Activated CD4-positive, alpha-beta T cell treated with anti-CD3 and anti-CD28 coated beads, Interleukin-2, amount 10 ng/mL, durations not matched to agents 24 days and 14 days (primary cell): ENCODE measurements around the gene PLBD1. TPM values are rescaled to one million over a fixed set of nuclear protein-coding genes. Genes with fewer than 3 reads are reported as not detected.

Experiments used
- DNase-seq: peaks from one replicate; pipeline ENCODE4 v3.0.0; 2022
- H3K27ac Mint-ChIP-seq: one replicate; pipeline ENCODE4 v1.8.0; 2022; ENCODE audit warnings: mild to moderate bottlenecking, mixed read lengths
- H3K27me3 Mint-ChIP-seq: one replicate; pipeline ENCODE4 v1.8.0; 2022; ENCODE audit warnings: mixed read lengths
- H3K36me3 Mint-ChIP-seq: one replicate; pipeline ENCODE4 v1.8.0; 2022; ENCODE audit warnings: low read depth, mild to moderate bottlenecking, mixed read lengths
- H3K4me1 Mint-ChIP-seq: one replicate; pipeline ENCODE4 v1.8.0; 2021; ENCODE audit warnings: mixed read lengths
- H3K4me3 Mint-ChIP-seq: one replicate; pipeline ENCODE4 v1.8.0; 2022; ENCODE audit warnings: mild to moderate bottlenecking, moderate library complexity, mixed read lengths
- H3K9me3 Mint-ChIP-seq: one replicate; pipeline ENCODE4 v1.8.0; 2021; ENCODE audit warnings: mixed read lengths
- intact Hi-C: fragments of 100-400 bp; cut with micrococcal nuclease; formaldehyde crosslinking; loops from one replicate; pipeline ENCODE4 v1.15.1; 2023
- total RNA-seq: library from RNA; stranded (reverse); gene quantifications from 2 replicates; pipeline ENCODE4 v1.2.3, GENCODE V29; 2022

PLBD1 gene
- total RNA-seq, 1 donor from 2014 or later, result not detected

GRCh38 chr12:14505626-14506596 is 61.8 kb downstream of the PLBD1 start:
- no peaks in the 10 kb centered on the region for H3K9me3 Mint-ChIP-seq
- DNase-seq, result no peak
- intact Hi-C loops, result no loop called here
- peaks cover 20% of the 10 kb centered on the region for H3K36me3 Mint-ChIP-seq
- no peak overlapping the region for H3K4me3 Mint-ChIP-seq
- H3K27ac Mint-ChIP-seq, result no peak overlapping the region
- no peaks in the 10 kb centered on the region for H3K4me1 Mint-ChIP-seq
- no peaks in the 10 kb centered on the region for H3K27me3 Mint-ChIP-seq

GRCh38 chr12:14495326-14495725 is 72.4 kb downstream of the PLBD1 start:
- intact Hi-C loops, result no loop called here
- no peak for DNase-seq
- Mint-ChIP-seq H3K27ac (no peak overlapping the region), H3K27me3 (no peaks in the 10 kb centered on the region), H3K4me1 (peaks cover 3% of the 10 kb centered on the region), H3K9me3 (peaks cover 2% of the 10 kb centered on the region), H3K36me3 (peaks cover 85% of the 10 kb centered on the region), H3K4me3 (no peak overlapping the region)

GRCh38 chr12:14482886-14483285 is 84.8 kb downstream of the PLBD1 start:
- Mint-ChIP-seq H3K9me3 (no peaks in the 10 kb centered on the region), H3K4me3 (no peak overlapping the region), H3K4me1 (peaks cover 2% of the 10 kb centered on the region), H3K36me3 (peaks cover 83% of the 10 kb centered on the region), H3K27ac (no peak overlapping the region), H3K27me3 (no peaks in the 10 kb centered on the region)
- intact Hi-C loops, result no loop called here
- no peak for DNase-seq

GRCh38 chr12:14482361-14482760 is 85.3 kb downstream of the PLBD1 start:
- intact Hi-C loops, result no loop called here
- Mint-ChIP-seq H3K4me3 (no peak overlapping the region), H3K27ac (no peak overlapping the region), H3K27me3 (no peaks in the 10 kb centered on the region), H3K36me3 (peaks cover 83% of the 10 kb centered on the region), H3K9me3 (no peaks in the 10 kb centered on the region), H3K4me1 (peaks cover 2% of the 10 kb centered on the region)
- no peak for DNase-seq

- H3K9me3 Mint-ChIP-seq, result no peaks in the 10 kb centered on the region
- H3K4me1 Mint-ChIP-seq, result peaks cover 2% of the 10 kb centered on the region
- no peaks in the 10 kb centered on the region for H3K27me3 Mint-ChIP-seq
- no peak overlapping the region for H3K4me3 Mint-ChIP-seq
- peaks cover 78% of the 10 kb centered on the region for H3K36me3 Mint-ChIP-seq
- H3K27ac Mint-ChIP-seq, result no peak overlapping the region
- intact Hi-C loops, result no loop called here
- no peak for DNase-seq
These were observed 86.5 kb downstream of the PLBD1 start for GRCh38 chr12:14481201-14481600.

- no peak overlapping the region for H3K4me3 Mint-ChIP-seq
- H3K27ac Mint-ChIP-seq, result no peak overlapping the region
- peaks cover 2% of the 10 kb centered on the region for H3K4me1 Mint-ChIP-seq
- peaks cover 78% of the 10 kb centered on the region for H3K36me3 Mint-ChIP-seq
- DNase-seq, result no peak
- intact Hi-C loops, result no loop called here
- peaks cover 3% of the 10 kb centered on the region for H3K9me3 Mint-ChIP-seq
- H3K27me3 Mint-ChIP-seq, result no peaks in the 10 kb centered on the region
These were observed 88.7 kb downstream of the PLBD1 start for GRCh38 chr12:14479004-14479403.

GRCh38 chr12:14473707-14474287 is 93.9 kb downstream of the PLBD1 start:
- H3K27ac Mint-ChIP-seq, result no peak overlapping the region
- H3K4me3 Mint-ChIP-seq, result no peak overlapping the region
- no peak for DNase-seq
- peaks cover 81% of the 10 kb centered on the region for H3K36me3 Mint-ChIP-seq
- peaks cover 24% of the 10 kb centered on the region for H3K9me3 Mint-ChIP-seq
- no peaks in the 10 kb centered on the region for H3K4me1 Mint-ChIP-seq
- intact Hi-C loops, result no loop called here
- H3K27me3 Mint-ChIP-seq, result no peaks in the 10 kb centered on the region

- intact Hi-C loops, result no loop called here
- Mint-ChIP-seq H3K27ac (peak overlapping the region; percentile 74), H3K36me3 (peaks cover 83% of the 10 kb centered on the region), H3K4me3 (no peak overlapping the region), H3K27me3 (no peaks in the 10 kb centered on the region), H3K9me3 (peaks cover 24% of the 10 kb centered on the region), H3K4me1 (peaks cover 2% of the 10 kb centered on the region)
- no peak for DNase-seq
These were observed 96.2 kb downstream of the PLBD1 start for GRCh38 chr12:14471497-14471896.

GRCh38 chr12:14460212-14460841 is 107.4 kb downstream of the PLBD1 start:
- H3K4me1 Mint-ChIP-seq, result peaks cover 16% of the 10 kb centered on the region

GRCh38 chr12:14454098-14454907 is 113.4 kb downstream of the PLBD1 start:
- Mint-ChIP-seq H3K27me3 (no peaks in the 10 kb centered on the region), H3K27ac (peak overlapping the region; percentile 69), H3K4me1 (peaks cover 47% of the 10 kb centered on the region), H3K36me3 (peaks cover 61% of the 10 kb centered on the region), H3K9me3 (peaks cover 13% of the 10 kb centered on the region), H3K4me3 (peak overlapping the region; percentile 39)
- intact Hi-C loops, result loop anchor here (1.0 to 10.0 kb wide), 6 partner anchors 37 to 320 kb away; partner anchors contain the start of gene ATF7IP
- DNase-seq, result peak; percentile 80

More at GRCh38 chr12:14460212-14460841, 107.4 kb downstream of the PLBD1 start:
- DNase-seq, result no peak
- H3K27ac Mint-ChIP-seq, result no peak overlapping the region
- no peaks in the 10 kb centered on the region for H3K27me3 Mint-ChIP-seq
- no peak overlapping the region for H3K4me3 Mint-ChIP-seq
- intact Hi-C loops, result no loop called here
- H3K36me3 Mint-ChIP-seq, result peaks cover 52% of the 10 kb centered on the region
- peaks cover 4% of the 10 kb centered on the region for H3K9me3 Mint-ChIP-seq

Other genes starting within 250 kb of the PLBD1 start
- gene ATF7IP, start 202.2 kb downstream of the PLBD1 start, total RNA-seq, result 62.6 and 72.4 TPM in 2 replicates
- gene GUCY2C, start 128.7 kb upstream of the PLBD1 start, total RNA-seq, result not detected in 2 replicates
- 136 and 138 TPM in 2 replicates for gene WBP11, start 235.6 kb upstream of the PLBD1 start, total RNA-seq
- gene C12orf60, start 235.8 kb upstream of the PLBD1 start, total RNA-seq, result 2.2 and 3.0 TPM in 2 replicates
- gene SMCO3, start 246.3 kb upstream of the PLBD1 start, total RNA-seq, result not detected in 2 replicates